ENCODE results near the gene NAA25.

The NAA25 gene

DNA sequence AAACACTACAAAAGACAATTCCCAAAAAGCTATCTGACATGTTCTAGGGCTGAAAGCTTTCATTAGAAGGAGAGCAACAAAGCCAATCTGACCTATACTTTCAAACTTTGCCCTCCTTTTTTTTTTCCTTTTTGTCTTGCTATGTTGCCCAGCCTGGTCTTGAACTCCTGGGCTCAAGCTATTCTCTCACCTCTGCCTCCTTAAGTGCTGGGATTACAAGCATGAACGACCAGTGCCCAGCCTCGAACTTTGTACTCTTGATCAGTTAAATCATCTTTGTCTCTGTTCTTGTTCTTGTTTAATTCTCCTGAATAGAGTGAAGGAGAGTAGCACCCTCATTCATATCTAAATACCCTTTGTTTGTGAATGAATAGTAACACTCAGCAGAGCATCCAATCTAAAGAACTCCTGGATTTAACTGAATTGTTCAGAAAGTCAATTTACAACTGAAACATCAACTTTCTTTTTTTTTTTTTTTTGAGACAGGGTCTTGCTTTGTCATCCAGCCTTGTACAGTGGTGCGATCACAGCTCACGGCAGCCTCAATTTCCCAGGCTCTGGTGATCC is 73.3 kb downstream of the NAA25 start:
- Histone ChIP-seq H3K4me2 (ENCODE audit: low read depth, low read length, poor library complexity, severe bottlenecking) (no peak overlapping the region), H3K36me3 (ENCODE audit: low read length) (peaks cover 57% of the 10 kb centered on the region), H3F3A (ENCODE audit: insufficient read depth) (peaks cover 7% of the 10 kb centered on the region), H3K4me3 (ENCODE audit: insufficient read depth, low read length, poor library complexity, severe bottlenecking) (no peak overlapping the region), H3K9me2 (replicated peaks; ENCODE audit: insufficient read depth, low read length) (no peaks in the 10 kb centered on the region), H2AFZ (ENCODE audit: low read depth, low read length, severe bottlenecking) (no peak overlapping the region), H3K27me3 (ENCODE audit: low read length) (no peaks in the 10 kb centered on the region), H3K27ac (ENCODE audit: low read depth, low read length) (no peak overlapping the region), H3K79me2 (ENCODE audit: insufficient read depth, low read length) (no peaks in the 10 kb centered on the region), H4K20me1 (ENCODE audit: low read depth, low read length) (no peaks in the 10 kb centered on the region), H3K9ac (ENCODE audit: low read length) (no peak overlapping the region), H3K9me3 (ENCODE audit: insufficient read depth, low read length) (no peaks in the 10 kb centered on the region)
- no peak for TF ChIP-seq EZH2phosphoT487 (conservative IDR thresholded peaks at IDR 0.05; ENCODE audit: low read length)
- TF ChIP-seq, protein P1, sequence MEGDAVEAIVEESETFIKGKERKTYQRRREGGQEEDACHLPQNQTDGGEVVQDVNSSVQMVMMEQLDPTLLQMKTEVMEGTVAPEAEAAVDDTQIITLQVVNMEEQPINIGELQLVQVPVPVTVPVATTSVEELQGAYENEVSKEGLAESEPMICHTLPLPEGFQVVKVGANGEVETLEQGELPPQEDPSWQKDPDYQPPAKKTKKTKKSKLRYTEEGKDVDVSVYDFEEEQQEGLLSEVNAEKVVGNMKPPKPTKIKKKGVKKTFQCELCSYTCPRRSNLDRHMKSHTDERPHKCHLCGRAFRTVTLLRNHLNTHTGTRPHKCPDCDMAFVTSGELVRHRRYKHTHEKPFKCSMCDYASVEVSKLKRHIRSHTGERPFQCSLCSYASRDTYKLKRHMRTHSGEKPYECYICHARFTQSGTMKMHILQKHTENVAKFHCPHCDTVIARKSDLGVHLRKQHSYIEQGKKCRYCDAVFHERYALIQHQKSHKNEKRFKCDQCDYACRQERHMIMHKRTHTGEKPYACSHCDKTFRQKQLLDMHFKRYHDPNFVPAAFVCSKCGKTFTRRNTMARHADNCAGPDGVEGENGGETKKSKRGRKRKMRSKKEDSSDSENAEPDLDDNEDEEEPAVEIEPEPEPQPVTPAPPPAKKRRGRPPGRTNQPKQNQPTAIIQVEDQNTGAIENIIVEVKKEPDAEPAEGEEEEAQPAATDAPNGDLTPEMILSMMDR (IDR thresholded peaks at IDR 0.05; ENCODE audit: insufficient read depth, low read length, poor library complexity, severe bottlenecking) = no peak

DNA sequence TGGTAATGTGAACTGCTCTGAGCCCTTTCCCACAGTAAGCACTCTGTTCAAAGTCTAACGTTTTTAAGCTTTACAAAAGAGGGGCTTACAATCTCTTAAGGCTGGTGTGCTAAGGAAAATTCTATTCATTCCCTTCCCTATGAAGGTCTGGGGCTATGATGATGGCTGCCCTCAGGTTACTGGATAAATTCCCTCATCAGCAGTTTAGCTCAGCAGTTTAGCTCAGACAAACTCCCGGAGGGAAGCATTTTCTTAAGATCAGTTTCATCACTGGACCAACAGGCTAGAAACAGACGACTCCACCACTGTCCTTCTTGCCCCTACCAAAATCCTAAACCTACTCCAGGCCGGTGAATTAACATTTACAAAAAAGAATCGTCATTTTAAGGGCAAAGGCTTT is 76.3 kb downstream of the NAA25 start:
- H3K9me2 ChIP-seq (replicated peaks; ENCODE audit: insufficient read depth, low read length) = no peaks in the 10 kb centered on the region
- no peak overlapping the region for H2AFZ ChIP-seq (ENCODE audit: low read depth, low read length, severe bottlenecking)
- no peaks in the 10 kb centered on the region for H3K27me3 ChIP-seq (ENCODE audit: low read length)
- H3K4me3 ChIP-seq (ENCODE audit: insufficient read depth, low read length, poor library complexity, severe bottlenecking) = no peak overlapping the region
- H3K79me2 ChIP-seq (ENCODE audit: insufficient read depth, low read length) = no peaks in the 10 kb centered on the region
- no peak for TF ChIP-seq EZH2phosphoT487 (conservative IDR thresholded peaks at IDR 0.05; ENCODE audit: low read length)
- TF ChIP-seq, protein P1 (IDR thresholded peaks at IDR 0.05; ENCODE audit: insufficient read depth, low read length, poor library complexity, severe bottlenecking) = no peak
- H3K9ac ChIP-seq (ENCODE audit: low read length) = no peak overlapping the region
- peaks cover 65% of the 10 kb centered on the region for H3K36me3 ChIP-seq (ENCODE audit: low read length)
- no peak overlapping the region for H3K27ac ChIP-seq (ENCODE audit: low read depth, low read length)
- no peaks in the 10 kb centered on the region for H4K20me1 ChIP-seq (ENCODE audit: low read depth, low read length)
- no peaks in the 10 kb centered on the region for H3K9me3 ChIP-seq (ENCODE audit: insufficient read depth, low read length)
- peaks cover 10% of the 10 kb centered on the region for H3F3A ChIP-seq (ENCODE audit: insufficient read depth)
- no peak overlapping the region for H3K4me2 ChIP-seq (ENCODE audit: low read depth, low read length, poor library complexity, severe bottlenecking)

DNA sequence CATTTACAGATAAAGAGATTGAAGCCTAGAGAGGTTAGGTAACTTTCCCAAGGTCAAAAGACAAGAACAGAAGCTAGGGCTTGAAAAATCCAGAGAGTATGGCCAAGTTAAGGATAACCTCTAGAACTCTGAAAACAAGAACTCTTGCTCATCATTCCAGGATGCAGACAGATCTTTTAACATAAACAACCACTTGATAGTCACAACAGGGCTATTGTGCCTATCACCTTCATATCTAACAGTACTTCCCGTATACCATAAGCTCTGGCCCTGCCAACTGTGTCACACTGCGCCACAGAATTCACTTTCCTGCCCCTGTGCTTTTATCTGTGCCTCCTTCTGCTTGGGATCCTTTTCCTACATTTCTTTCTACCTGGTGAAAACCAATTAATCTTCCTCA is 77.1 kb downstream of the NAA25 start:
- TF ChIP-seq, protein P1 (IDR thresholded peaks at IDR 0.05; ENCODE audit: insufficient read depth, low read length, poor library complexity, severe bottlenecking) = no peak
- no peak for TF ChIP-seq EZH2phosphoT487 (conservative IDR thresholded peaks at IDR 0.05; ENCODE audit: low read length)
- Histone ChIP-seq H3K36me3 (ENCODE audit: low read length) (peaks cover 62% of the 10 kb centered on the region), H3K27ac (ENCODE audit: low read depth, low read length) (no peak overlapping the region), H3K4me3 (ENCODE audit: insufficient read depth, low read length, poor library complexity, severe bottlenecking) (no peak overlapping the region), H4K20me1 (ENCODE audit: low read depth, low read length) (0 out of 2 replicates have a peak, but pooled peaks cover 4% of the 10 kb centered on the region), H3K9ac (ENCODE audit: low read length) (no peak overlapping the region), H3K9me3 (ENCODE audit: insufficient read depth, low read length) (no peaks in the 10 kb centered on the region), H3K79me2 (ENCODE audit: insufficient read depth, low read length) (no peaks in the 10 kb centered on the region), H3K9me2 (replicated peaks; ENCODE audit: insufficient read depth, low read length) (no peaks in the 10 kb centered on the region), H2AFZ (ENCODE audit: low read depth, low read length, severe bottlenecking) (no peak overlapping the region), H3F3A (ENCODE audit: insufficient read depth) (peaks cover 18% of the 10 kb centered on the region), H3K27me3 (ENCODE audit: low read length) (no peaks in the 10 kb centered on the region), H3K4me2 (ENCODE audit: low read depth, low read length, poor library complexity, severe bottlenecking) (no peak overlapping the region)
